Lung microvascular endothelial cell (primary cell): ENCODE data around the gene SERTAD4. TPM values are rescaled to one million over a fixed set of nuclear protein-coding genes. Genes with fewer than 3 reads are reported as not detected.

Experiments
- total RNA-seq: library from RNA; depleted of rRNA; stranded (reverse); fragments of >200 nt; gene quantifications from 2 replicates; pipeline ENCODE4 v1.2.1, GENCODE V29; 2014

SERTAD4 gene
- total RNA-seq, 1 donor from 2014 or later, result under 0.01 TPM

Other genes with a start within 250 kb of the SERTAD4 start
- 0.65 and 1.2 TPM in 2 replicates for gene HHAT, start 96.1 kb downstream of the SERTAD4 start, total RNA-seq